ENCODE results near the gene GUCY1B1. TPM values are rescaled to one million over a fixed set of nuclear protein-coding genes. Genes with fewer than 3 reads are reported as not detected.

The GUCY1B1 gene
- total RNA-seq, 8 experiments from 2014 or later, result 0.17 to 25.0 (median 13.0) TPM

Other genes with a start within 250 kb of the GUCY1B1 start
- 10 to 100 TPM in 3 of 8 experiments, 1 to 10 TPM in 2, under 1 TPM in 2, not detected in 1; 0.10 to 28.3 (median 9.5) TPM for gene GUCY1A1, start 92.2 kb upstream of the GUCY1B1 start, total RNA-seq
- gene ASIC5, start 107.3 kb downstream of the GUCY1B1 start, total RNA-seq, result not detected
- 10 to 100 TPM in 1 of 8 experiments, 1 to 10 TPM in 2, under 1 TPM in 2, not detected in 3; 0.19 to 12.5 (median 2.6) TPM for gene TDO2, start 144.7 kb downstream of the GUCY1B1 start, total RNA-seq
- gene CTSO, start 194.8 kb downstream of the GUCY1B1 start, total RNA-seq, result 10 to 100 TPM in 3 of 8 experiments, 1 to 10 TPM in 3, under 1 TPM in 2; 0.76 to 23.2 (median 6.1) TPM

All from motor neuron (in vitro differentiated cells).